Ishikawa (cell line): ENCODE data around the gene MSH5.

Experiments
- CEBPB ChIP-seq: IDR thresholded peaks from 2 replicates; pipeline ENCODE4 v1.6.1; 2012
- CREB1 ChIP-seq: IDR thresholded peaks from 2 replicates; pipeline ENCODE4 v1.6.1; 2012; ENCODE audit warnings: low read depth
- EGR1 ChIP-seq: IDR thresholded peaks from 2 replicates; pipeline ENCODE4 v1.6.1; 2012
- EP300 ChIP-seq: IDR thresholded peaks from 2 replicates; pipeline ENCODE4 v1.6.1; 2012; ENCODE audit warnings: borderline replicate concordance
- FOXM1 ChIP-seq: IDR thresholded peaks from 2 replicates; pipeline ENCODE4 v1.6.1; 2012; ENCODE audit warnings: low read depth, borderline replicate concordance
- MAX ChIP-seq: IDR thresholded peaks from 2 replicates; pipeline ENCODE4 v1.6.1; 2012
- NFIC ChIP-seq: IDR thresholded peaks from 2 replicates; pipeline ENCODE4 v1.6.1; 2012
- RAD21 ChIP-seq: IDR thresholded peaks from 2 replicates; pipeline ENCODE4 v1.6.1; 2012; ENCODE audit warnings: low read depth
- REST ChIP-seq: IDR thresholded peaks from 2 replicates; pipeline ENCODE4 v1.6.1; 2012; ENCODE audit warnings: low read depth, mild to moderate bottlenecking
- TAF1 ChIP-seq: IDR thresholded peaks from 2 replicates; pipeline ENCODE4 v1.6.1; 2012; ENCODE audit warnings: low read depth, mild to moderate bottlenecking
- TCF12 ChIP-seq: IDR thresholded peaks from 2 replicates; pipeline ENCODE4 v1.6.1; 2012; ENCODE audit warnings: low read depth
- TEAD4 ChIP-seq: IDR thresholded peaks from 2 replicates; pipeline ENCODE4 v1.6.1; 2012
- YY1 ChIP-seq: IDR thresholded peaks from 2 replicates; pipeline ENCODE4 v1.6.1; 2012; ENCODE audit warnings: low read depth
- ZBTB7A ChIP-seq: IDR thresholded peaks from 2 replicates; pipeline ENCODE4 v1.6.1; 2012; ENCODE audit warnings: low read depth
- TF ChIP-seq, protein P1 (sequence below): IDR thresholded peaks from 2 replicates; pipeline ENCODE4 v1.6.1; 2012

Gene MSH5

GRCh38 chr6:31794866-31795615 is 55.2 kb downstream of the MSH5 start:
- peak; percentile 79 for TF ChIP-seq ZBTB7A
- TF ChIP-seq EGR1: no peak

DNA sequence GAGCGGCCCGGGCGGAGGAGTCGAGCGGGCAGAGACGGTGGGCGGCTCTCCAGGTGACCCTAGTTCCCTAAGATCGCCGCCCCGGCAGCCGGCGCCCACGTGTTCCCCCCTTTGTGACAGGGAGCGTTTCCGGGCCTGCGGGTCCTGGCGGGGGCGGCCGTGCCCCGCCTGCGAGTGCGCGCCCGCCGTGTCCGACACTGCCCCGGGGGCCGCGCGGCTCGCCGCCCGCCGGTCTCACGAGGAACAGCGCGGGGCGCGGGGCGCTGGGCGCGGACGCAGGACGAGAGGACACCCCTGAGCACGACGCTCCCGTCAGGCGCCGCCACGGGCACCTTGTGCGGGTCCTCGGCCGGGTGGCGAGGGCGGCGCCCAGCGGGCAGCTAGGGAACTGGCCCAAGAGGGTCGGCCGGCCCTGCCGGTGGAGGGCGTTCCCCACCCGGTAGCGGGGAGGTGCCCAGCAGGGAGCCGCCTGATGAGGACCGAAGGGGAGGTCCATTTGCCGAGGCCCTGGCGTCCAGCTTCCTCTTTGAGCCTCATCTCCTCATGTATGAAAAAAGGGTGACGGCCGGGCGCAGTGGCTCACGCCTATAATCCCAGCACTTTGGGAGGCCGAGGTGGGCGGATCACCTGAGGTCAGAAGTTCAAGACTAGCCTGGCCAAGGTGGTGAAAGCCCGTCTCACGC is 56.0 kb downstream of the MSH5 start, which contains the start of gene VARS1:
TSS of gene VARS1 (minus strand) at position 137 of the 683 bp plus-strand sequence. CDS start 535 bp downstream, outside the sequence.
- TF ChIP-seq CREB1 (no peak), MAX (peak; percentile 95), TCF12 (no peak), TEAD4 (no peak; the same call in 1 of the 2 replicates), REST (no peak), EGR1 (peak; percentile 64; the same call in 1 of the 2 replicates), ZBTB7A (no peak), NFIC (0 out of 2 replicates have a peak, but pooled peaks have one; percentile 8), TAF1 (peak; percentile 70), RAD21 (peak; percentile 72), EP300 (peak; percentile 29; the same call in 1 of the 2 replicates), CEBPB (no peak)
- TF ChIP-seq, protein P1, sequence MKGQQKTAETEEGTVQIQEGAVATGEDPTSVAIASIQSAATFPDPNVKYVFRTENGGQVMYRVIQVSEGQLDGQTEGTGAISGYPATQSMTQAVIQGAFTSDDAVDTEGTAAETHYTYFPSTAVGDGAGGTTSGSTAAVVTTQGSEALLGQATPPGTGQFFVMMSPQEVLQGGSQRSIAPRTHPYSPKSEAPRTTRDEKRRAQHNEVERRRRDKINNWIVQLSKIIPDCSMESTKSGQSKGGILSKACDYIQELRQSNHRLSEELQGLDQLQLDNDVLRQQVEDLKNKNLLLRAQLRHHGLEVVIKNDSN: peak; percentile 79

- TF ChIP-seq TCF12 (no peak), ZBTB7A (no peak), CREB1 (no peak), NFIC (no peak), RAD21 (no peak), TEAD4 (no peak), YY1 (no peak), EP300 (no peak), MAX (no peak)
- TF ChIP-seq, protein P1: no peak
These were observed 57.2 kb downstream of the MSH5 start for GRCh38 chr6:31796993-31797385.

DNA sequence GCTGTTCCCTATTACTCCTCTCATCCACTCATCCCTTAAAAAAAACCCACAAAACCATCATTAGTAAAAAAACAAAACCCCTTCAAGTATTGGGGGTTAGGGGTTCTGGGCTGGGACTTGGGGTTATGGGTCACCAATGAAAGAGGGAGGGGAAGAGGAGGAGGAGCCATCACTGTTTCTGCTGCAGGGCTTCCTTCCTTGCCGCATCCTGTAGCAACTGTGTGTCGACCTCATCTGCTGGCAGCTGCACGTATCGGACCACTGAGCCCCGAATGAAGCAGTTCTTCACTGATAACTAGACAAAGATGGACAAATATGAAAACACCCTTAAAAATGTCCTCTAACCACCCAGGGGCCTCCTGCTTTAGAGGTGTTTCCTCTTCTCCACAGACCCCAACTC is 57.8 kb downstream of the MSH5 start:
- TF ChIP-seq EGR1 (no peak), CREB1 (no peak), TEAD4 (no peak), EP300 (no peak), REST (no peak), FOXM1 (no peak), TAF1 (no peak), MAX (no peak), YY1 (no peak), ZBTB7A (no peak), TCF12 (no peak), RAD21 (no peak), NFIC (no peak), CEBPB (no peak)
- TF ChIP-seq, protein P1: no peak

- TF ChIP-seq MAX (no peak), TEAD4 (no peak), YY1 (no peak), TAF1 (no peak), TCF12 (no peak), REST (no peak), CREB1 (no peak), RAD21 (no peak), ZBTB7A (no peak), EGR1 (no peak), FOXM1 (no peak)
- TF ChIP-seq, protein P1: no peak
These were observed 60.0 kb downstream of the MSH5 start for GRCh38 chr6:31799781-31800180.
